CD4-positive, CD25-positive, alpha-beta regulatory T cell (primary cell): ENCODE measurements around the gene FAM124A. TPM values are rescaled to one million over a fixed set of nuclear protein-coding genes. Genes with fewer than 3 reads are reported as not detected.
"Not testable (repeated sequence)": the region's sequence is repeated elsewhere in the genome, so short reads cannot be mapped to it uniquely, and the experiment has no call there.

Experiments used
- ATAC-seq, 2 donors: fragments of 150-1000 bp; cut with Tn5 transposase; one replicate each; pipeline ENCODE4 v1.10.0; 2021; ENCODE audit warnings: low read depth in 2 of 2, moderate number of reproducible peaks in 2 of 2, moderate library complexity in 1 of 2
- DNase-seq, 3 donors: peaks; one replicate each; pipeline versions ENCODE4 v3.0.0 to v3.0.0-alpha.2; 2012 to 2022; ENCODE audit warnings: mixed read lengths in 1 of 3
- H3K27ac ChIP-seq: one replicate; pipeline ENCODE4 v1.7.0; 2013; ENCODE audit warnings: mild to moderate bottlenecking, low read length; ENCODE audit not compliant: insufficient read depth, poor library complexity, severe bottlenecking
- H3K27me3 ChIP-seq: one replicate; pipeline ENCODE4 v1.7.0; 2013; ENCODE audit warnings: low read length; ENCODE audit not compliant: control insufficient read depth, insufficient read depth
- H3K36me3 ChIP-seq: one replicate; pipeline ENCODE4 v1.7.0; 2013; ENCODE audit warnings: mild to moderate bottlenecking, low read length, moderate library complexity; ENCODE audit not compliant: control insufficient read depth, insufficient read depth
- H3K4me1 ChIP-seq: 2 replicates; pipeline ENCODE4 v1.7.0; 2013; ENCODE audit warnings: mild to moderate bottlenecking, low read length; ENCODE audit not compliant: insufficient read depth, control insufficient read depth, poor library complexity, severe bottlenecking
- H3K4me3 ChIP-seq: one replicate; pipeline ENCODE4 v1.7.0; 2013; ENCODE audit warnings: low read depth, mild to moderate bottlenecking, low read length, moderate library complexity
- H3K9me3 ChIP-seq, 2 experiments: 1 replicate in 1 of 2; 2 replicates in 1 of 2; pipeline ENCODE4 v1.7.0; 2013; ENCODE audit warnings: low read length in 2 of 2, mild to moderate bottlenecking in 1 of 2, moderate library complexity in 1 of 2; ENCODE audit not compliant: control insufficient read depth in 2 of 2
- H3K27ac Mint-ChIP-seq, 3 donors: one replicate each; pipeline ENCODE4 v1.8.0; 2020 to 2022; ENCODE audit warnings: mild to moderate bottlenecking in 3 of 3, mixed read lengths in 3 of 3, moderate library complexity in 2 of 3
- H3K27me3 Mint-ChIP-seq: one replicate; pipeline ENCODE4 v1.8.0; 2022; ENCODE audit warnings: mild to moderate bottlenecking, mixed read lengths
- H3K36me3 Mint-ChIP-seq: one replicate; pipeline ENCODE4 v1.8.0; 2020; ENCODE audit warnings: mixed read lengths
- H3K4me1 Mint-ChIP-seq, 4 donors: one replicate each; pipeline ENCODE4 v1.8.0; 2020 to 2022; ENCODE audit warnings: mixed read lengths in 4 of 4, mild to moderate bottlenecking in 1 of 4
- H3K4me3 Mint-ChIP-seq, 4 donors: one replicate each; pipeline ENCODE4 v1.8.0; 2020 to 2022; ENCODE audit warnings: mild to moderate bottlenecking in 4 of 4, mixed read lengths in 4 of 4, moderate library complexity in 3 of 4
- H3K9me3 Mint-ChIP-seq, 7 donors: one replicate each; pipeline ENCODE4 v1.8.0; 2020 to 2022; ENCODE audit warnings: mixed read lengths in 7 of 7, mild to moderate bottlenecking in 3 of 7, moderate library complexity in 2 of 7
- polyA plus RNA-seq, 4 donors: library from polyadenylated mRNA; unstranded; fragments of 300-500 nt; fragmentation: Illumina TruSeq; gene quantifications; one replicate each; pipeline ENCODE4 v1.2.3, GENCODE V29; 2021
- total RNA-seq: library from RNA; stranded (reverse); gene quantifications from one replicate; pipeline ENCODE4 v1.2.3, GENCODE V29; 2022

FAM124A gene
- total and polyA plus RNA-seq, 5 donors from 2014 or later = not detected

DNA sequence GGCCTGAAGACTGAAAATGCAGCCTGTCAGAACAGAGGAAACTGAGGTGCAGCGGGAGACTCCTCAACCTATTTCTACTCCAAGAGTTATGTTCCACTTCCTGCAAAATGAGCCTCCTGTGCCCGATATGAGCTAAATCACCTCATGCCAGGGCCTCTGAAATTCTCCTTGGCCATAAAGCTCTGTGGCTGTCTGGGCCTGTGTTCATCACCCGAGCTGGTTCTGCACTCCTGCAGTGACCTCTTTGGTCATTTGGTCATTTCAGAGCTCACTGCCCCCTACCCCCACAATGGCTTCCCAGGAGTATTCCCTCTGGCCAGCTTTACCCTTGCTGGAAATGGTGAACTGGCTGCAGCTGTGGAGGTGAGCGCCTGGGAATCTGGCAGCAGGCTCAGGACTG lies 65.6 kb downstream of the FAM124A start:
- H3K4me3 ChIP-seq = no peak overlapping the region
- no peaks in the 10 kb centered on the region for H3K9me3 ChIP-seq
- no peak overlapping the region for H3K27ac ChIP-seq
- Mint-ChIP-seq H3K36me3 (no peaks in the 10 kb centered on the region), H3K27me3 (peaks cover 17% of the 10 kb centered on the region), H3K4me1 (no peaks in the 10 kb centered on the region), H3K27ac (no peak overlapping the region), H3K4me3 (no peak overlapping the region), H3K9me3 (peaks cover 0 to 4% (median 0%) of the 10 kb centered on the region in 7 donors)
- ATAC-seq (no peak), DNase-seq (no peak)
- H3K4me1 ChIP-seq = peaks cover 3% of the 10 kb centered on the region
- no peaks in the 10 kb centered on the region for H3K36me3 ChIP-seq
- no peaks in the 10 kb centered on the region for H3K27me3 ChIP-seq

- H3K4me1 Mint-ChIP-seq, H3K9me3 Mint-ChIP-seq, DNase-seq, H3K9me3 ChIP-seq, ATAC-seq, H3K4me3 ChIP-seq, H3K27me3 ChIP-seq, H3K27ac ChIP-seq, H3K36me3 ChIP-seq, H3K27ac Mint-ChIP-seq, H3K36me3 Mint-ChIP-seq, H3K4me1 ChIP-seq, H3K4me3 Mint-ChIP-seq: not testable (repeated sequence)
- peaks cover 17% of the 10 kb centered on the region for H3K27me3 Mint-ChIP-seq
Observed at GRCh38 chr13:51288254-51288653, 66.1 kb downstream of the FAM124A start.

DNA sequence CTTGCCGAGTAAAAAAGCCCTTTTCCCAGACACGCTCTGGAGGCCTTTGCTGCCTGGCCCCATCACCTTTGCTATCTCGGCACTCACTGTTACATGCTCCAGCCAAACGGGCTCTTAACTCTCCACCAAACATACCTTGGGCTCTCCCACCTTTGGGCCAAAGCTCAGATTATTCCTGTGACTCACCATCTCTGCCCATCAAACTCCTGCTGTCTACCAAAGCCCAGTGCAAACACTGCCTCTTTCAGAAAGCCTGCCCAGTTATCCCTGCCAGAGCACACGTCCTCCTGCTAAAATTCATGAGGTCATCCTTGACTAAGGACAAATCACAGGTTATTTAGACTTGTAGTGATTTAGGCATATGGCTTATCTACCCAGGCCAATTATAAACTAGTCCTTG lies 69.1 kb downstream of the FAM124A start:
- Histone ChIP-seq H3K4me3 (no peak overlapping the region), H3K4me1 (peaks cover under 1% of the 10 kb centered on the region), H3K36me3 (no peaks in the 10 kb centered on the region), H3K27ac (no peak overlapping the region), H3K9me3 (no peaks in the 10 kb centered on the region), H3K27me3 (no peaks in the 10 kb centered on the region)
- Mint-ChIP-seq H3K27me3 (peaks cover 16% of the 10 kb centered on the region), H3K4me1 (no peaks in the 10 kb centered on the region), H3K27ac (no peak overlapping the region), H3K36me3 (no peaks in the 10 kb centered on the region), H3K4me3 (no peak overlapping the region), H3K9me3 (peaks cover 0 to 4% (median 0%) of the 10 kb centered on the region in 7 donors)
- ATAC-seq (no peak), DNase-seq (no peak)

GRCh38 chr13:51292000-51292565 lies 69.9 kb downstream of the FAM124A start:
- Mint-ChIP-seq H3K36me3 (no peaks in the 10 kb centered on the region), H3K4me1 (no peaks in the 10 kb centered on the region), H3K27me3 (peaks cover 14% of the 10 kb centered on the region), H3K9me3 (peaks cover 0 to 4% (median 0%) of the 10 kb centered on the region in 7 donors), H3K27ac (no peak overlapping the region), H3K4me3 (no peak overlapping the region)
- H3K4me3 ChIP-seq = no peak overlapping the region
- H3K36me3 ChIP-seq = no peaks in the 10 kb centered on the region
- no peak for ATAC-seq
- DNase-seq = no peak
- H3K27me3 ChIP-seq = no peaks in the 10 kb centered on the region
- H3K4me1 ChIP-seq = no peaks in the 10 kb centered on the region
- no peak overlapping the region for H3K27ac ChIP-seq
- no peaks in the 10 kb centered on the region for H3K9me3 ChIP-seq

DNA sequence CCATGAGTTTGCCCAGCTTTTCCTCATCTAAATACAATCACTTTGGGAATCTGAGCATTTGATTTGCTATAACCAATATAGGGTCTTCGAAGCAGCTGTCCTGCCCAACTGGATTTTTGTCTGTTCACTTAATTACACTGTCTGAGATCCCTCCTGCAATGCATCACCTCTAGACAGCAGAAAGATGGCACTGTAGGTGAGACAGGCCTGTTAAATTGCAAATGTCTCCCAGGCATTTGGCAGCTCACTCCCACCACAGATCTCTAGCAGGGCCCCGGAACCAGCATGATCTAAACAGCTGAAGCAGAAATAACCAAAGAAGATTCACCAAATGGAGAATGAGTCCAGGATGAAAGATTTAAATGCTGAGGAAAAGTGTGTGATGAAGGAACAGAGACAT lies 75.4 kb downstream of the FAM124A start:
- DNase-seq = no peak
- no peaks in the 10 kb centered on the region for H3K36me3 Mint-ChIP-seq
- no peaks in the 10 kb centered on the region for H3K4me1 Mint-ChIP-seq
- Histone ChIP-seq H3K4me3 (no peak overlapping the region), H3K36me3 (no peaks in the 10 kb centered on the region), H3K9me3 (no peaks in the 10 kb centered on the region), H3K27me3 (peaks cover 6% of the 10 kb centered on the region), H3K4me1 (no peaks in the 10 kb centered on the region), H3K27ac (no peak overlapping the region)
- no peak overlapping the region for H3K4me3 Mint-ChIP-seq
- no peak overlapping the region for H3K27ac Mint-ChIP-seq
- ATAC-seq = no peak
- H3K27me3 Mint-ChIP-seq = no peaks in the 10 kb centered on the region
- no peaks in the 10 kb centered on the region for H3K9me3 Mint-ChIP-seq

GRCh38 chr13:51298812-51299211 lies 76.6 kb downstream of the FAM124A start:
- Mint-ChIP-seq H3K27me3 (peaks cover 5% of the 10 kb centered on the region), H3K27ac (no peak overlapping the region), H3K9me3 (no peaks in the 10 kb centered on the region), H3K4me3 (no peak overlapping the region), H3K36me3 (no peaks in the 10 kb centered on the region), H3K4me1 (no peaks in the 10 kb centered on the region)
- Histone ChIP-seq H3K27ac (no peak overlapping the region), H3K4me1 (no peaks in the 10 kb centered on the region), H3K9me3 (no peaks in the 10 kb centered on the region), H3K27me3 (peaks cover 6% of the 10 kb centered on the region), H3K4me3 (no peak overlapping the region), H3K36me3 (no peaks in the 10 kb centered on the region)
- ATAC-seq (no peak), DNase-seq (no peak)

DNA sequence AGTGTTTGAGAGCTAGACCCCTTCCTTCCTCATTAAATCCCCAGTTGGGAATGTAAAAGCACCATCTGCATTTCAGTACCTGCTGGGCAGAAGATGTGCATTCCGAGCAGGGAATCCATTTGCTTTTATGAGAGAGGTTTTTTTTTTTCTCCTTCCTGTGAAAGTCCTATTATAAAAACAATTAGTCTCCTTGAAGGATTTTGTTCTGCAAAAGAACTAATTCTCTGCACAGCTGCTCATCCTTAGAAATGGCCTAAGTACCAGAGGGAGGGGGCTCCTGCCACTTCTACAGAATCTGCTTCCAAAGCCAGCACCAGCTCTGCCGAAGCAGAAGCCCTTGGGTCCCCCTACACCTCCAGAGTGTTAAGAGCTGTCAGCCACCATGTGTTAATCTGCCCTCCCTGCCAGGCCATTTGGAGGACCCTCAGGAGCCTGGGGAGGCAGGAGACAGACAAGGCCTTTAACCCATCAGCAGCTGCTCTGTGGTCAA lies 80.9 kb downstream of the FAM124A start:
- Histone ChIP-seq H3K27me3 (peaks cover 6% of the 10 kb centered on the region), H3K36me3 (no peaks in the 10 kb centered on the region), H3K4me3 (no peak overlapping the region), H3K9me3 (no peaks in the 10 kb centered on the region), H3K27ac (no peak overlapping the region), H3K4me1 (no peaks in the 10 kb centered on the region)
- Mint-ChIP-seq H3K9me3 (no peaks in the 10 kb centered on the region), H3K27me3 (peaks cover 11% of the 10 kb centered on the region), H3K4me1 (no peaks in the 10 kb centered on the region), H3K36me3 (no peaks in the 10 kb centered on the region), H3K27ac (no peak overlapping the region), H3K4me3 (no peak overlapping the region)
- ATAC-seq = no peak
- DNase-seq = no peak

DNA sequence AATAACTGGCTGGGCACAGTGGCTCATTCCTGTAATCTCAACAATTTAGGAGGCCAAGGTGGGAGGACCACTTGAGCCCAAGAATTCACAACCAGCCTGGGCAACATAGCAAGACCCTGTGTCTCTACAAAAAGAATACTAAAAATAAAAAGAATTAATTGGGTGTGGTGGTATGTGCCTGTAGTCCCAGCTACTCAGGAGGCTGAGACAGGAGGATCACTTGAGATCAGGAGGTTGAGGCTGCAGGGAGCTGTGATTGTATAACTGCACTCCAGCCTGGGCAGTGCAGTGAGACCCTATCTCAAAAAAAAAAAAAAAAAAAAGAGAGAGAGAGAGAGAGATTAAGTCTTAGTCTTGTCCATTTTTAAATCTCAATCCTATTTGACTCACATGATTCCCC lies 81.7 kb downstream of the FAM124A start:
- no peak for ATAC-seq
- H3K4me1 ChIP-seq = no peaks in the 10 kb centered on the region
- no peaks in the 10 kb centered on the region for H3K4me1 Mint-ChIP-seq

More for the DNA sequence above, 81.7 kb downstream of the FAM124A start:
- H3K4me3 ChIP-seq = no peak overlapping the region
- H3K36me3 ChIP-seq = no peaks in the 10 kb centered on the region
- no peak overlapping the region for H3K4me3 Mint-ChIP-seq
- no peak overlapping the region for H3K27ac Mint-ChIP-seq
- peaks cover 6% of the 10 kb centered on the region for H3K27me3 ChIP-seq
- no peak overlapping the region for H3K27ac ChIP-seq
- no peaks in the 10 kb centered on the region for H3K36me3 Mint-ChIP-seq
- peaks cover 11% of the 10 kb centered on the region for H3K27me3 Mint-ChIP-seq
- no peaks in the 10 kb centered on the region for H3K9me3 ChIP-seq
- H3K9me3 Mint-ChIP-seq = no peaks in the 10 kb centered on the region
- DNase-seq = no peak
